IPS-NIHi7 (cell line): ENCODE results near the gene BMPR1A.

Experiments used
- DNase-seq: peaks from one replicate; pipeline ENCODE4 v3.0.0; 2012; ENCODE audit warnings: mixed read lengths; ENCODE audit errors: extremely low spot score

BMPR1A gene

DNA sequence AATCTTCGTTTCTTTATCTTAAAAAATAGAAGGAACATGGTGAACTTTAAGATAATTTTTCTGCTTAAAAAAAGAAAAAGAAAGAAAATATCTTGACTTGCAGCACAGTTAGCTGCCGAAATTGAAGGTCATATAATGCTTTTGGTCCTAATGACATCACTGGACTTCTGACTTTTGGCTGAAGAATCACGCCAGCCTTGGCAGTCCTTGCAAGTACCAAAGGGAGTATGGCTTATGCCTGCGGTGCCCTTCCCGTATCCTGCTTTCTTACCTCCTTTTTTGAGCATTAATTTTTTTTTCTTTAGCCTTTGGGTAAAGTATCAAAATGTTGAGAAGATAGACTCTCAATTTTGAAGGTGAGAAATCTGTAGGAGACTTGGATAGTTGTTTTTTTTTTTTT lies 7.0 kb downstream of the BMPR1A start:
- DNase-seq, result no peak

DNA sequence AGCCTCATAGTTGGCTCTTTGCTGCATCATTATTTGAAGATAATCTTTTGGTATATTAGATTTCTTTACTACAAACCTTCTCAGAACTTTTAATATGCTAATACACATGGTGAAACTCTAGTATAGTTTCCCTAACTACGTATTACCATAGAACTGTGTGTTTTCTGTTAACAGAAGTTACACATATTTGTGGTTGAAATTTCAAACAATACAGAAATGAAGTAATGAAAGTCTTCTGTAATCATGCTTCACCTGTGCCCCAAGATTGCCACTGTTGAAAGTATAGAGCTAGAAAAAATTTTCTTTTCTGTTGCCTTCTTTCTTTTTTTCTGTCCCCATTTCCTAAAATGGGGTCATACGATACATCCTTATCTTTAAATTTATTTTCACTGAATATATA lies 9.1 kb downstream of the BMPR1A start:
- DNase-seq, result no peak

DNA sequence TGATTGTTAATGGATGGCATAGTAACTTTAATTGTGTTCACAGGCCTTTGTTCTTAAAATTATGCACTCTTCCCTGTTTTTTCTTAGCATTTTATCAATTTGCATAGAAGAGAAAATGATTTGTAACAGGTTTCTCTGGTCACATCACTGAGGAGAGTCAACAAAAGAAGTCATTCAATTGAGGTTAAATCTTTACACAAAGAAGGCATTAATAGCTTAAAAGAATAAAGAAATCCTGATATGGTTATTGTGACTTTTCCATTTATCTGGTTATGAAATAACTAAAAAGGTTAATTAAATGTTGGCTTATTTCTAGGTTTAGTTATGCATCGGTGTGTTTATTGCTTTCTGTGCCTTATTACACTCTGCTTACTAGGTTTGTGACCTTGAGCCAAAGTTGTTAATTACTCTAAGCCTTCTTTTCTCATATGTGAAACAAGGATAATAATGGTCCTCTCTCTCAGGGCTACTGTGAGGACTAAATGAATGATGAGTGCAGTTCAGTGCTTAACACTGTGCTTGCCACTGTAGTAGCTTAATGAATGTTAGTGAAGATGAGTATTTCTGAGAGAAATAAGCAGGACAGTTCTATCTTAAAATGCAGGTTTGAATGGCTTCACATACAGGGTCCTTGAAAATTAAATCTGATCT lies 12.1 kb downstream of the BMPR1A start:
- DNase-seq, result no peak

DNA sequence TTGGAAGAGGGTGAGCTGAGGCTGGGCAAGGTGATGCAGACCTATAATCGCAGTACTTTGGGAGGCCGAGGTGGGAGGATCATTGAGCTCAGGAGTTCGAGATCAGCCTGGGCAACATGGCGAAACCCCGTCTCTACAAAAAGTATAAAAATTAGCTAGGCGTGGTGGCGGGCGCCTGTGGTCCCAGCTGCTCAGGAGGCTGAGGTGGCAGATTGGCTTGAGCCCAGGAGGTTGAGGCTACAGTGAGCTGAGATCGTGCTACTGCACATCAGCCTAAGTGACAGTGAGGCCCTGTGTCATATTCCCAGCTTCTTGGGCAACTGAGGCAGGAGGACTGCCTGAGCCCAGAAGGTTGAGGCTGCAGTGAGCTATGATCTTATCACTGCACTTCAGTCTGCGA lies 13.6 kb downstream of the BMPR1A start:
- no peak for DNase-seq

DNA sequence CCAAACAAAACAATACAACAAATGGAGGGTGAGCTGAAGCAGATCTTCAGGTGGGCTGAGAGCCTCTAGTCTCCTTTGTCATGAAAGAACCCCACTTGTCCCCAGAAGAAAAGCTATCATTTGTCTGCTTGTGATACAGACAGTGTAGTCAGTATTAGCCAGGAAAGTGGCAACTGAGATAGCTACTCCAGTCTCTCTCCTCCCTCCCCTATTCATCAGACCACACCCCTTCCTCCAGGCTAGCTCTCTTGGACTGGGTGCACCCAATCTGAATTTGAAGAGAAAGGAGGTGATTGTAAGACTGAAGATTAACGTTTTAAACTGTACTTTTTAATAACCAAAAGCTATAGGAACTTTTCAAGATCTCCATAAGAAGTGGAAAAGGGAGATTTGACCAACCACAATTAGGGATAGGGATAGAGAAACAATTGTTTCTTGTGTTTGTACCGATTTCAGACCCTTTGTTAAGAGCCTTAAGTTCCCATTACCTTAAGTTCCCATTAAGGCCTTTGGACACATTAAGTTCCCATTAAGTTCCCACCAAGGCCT lies 14.1 kb downstream of the BMPR1A start:
- DNase-seq, result peak; percentile 55

DNA sequence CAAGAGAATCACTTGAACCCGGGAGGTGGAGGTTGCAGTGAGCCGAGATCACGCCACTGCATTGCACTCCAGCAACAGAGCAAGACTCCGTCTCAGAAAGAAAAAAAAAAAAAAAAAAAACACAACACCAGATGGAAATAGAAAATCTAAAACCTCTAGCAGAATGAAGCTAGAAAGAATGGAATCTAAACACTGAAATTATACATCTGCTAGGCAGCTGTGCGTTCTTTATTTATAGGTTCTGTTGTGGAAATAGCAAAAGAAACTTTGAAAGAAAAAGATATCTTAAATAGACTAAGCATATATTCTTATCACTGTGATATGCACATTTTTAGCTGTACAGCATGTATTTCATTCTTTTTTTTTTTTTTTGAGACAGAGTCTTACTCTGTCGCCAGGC lies 17.1 kb downstream of the BMPR1A start:
- DNase-seq, result no peak

DNA sequence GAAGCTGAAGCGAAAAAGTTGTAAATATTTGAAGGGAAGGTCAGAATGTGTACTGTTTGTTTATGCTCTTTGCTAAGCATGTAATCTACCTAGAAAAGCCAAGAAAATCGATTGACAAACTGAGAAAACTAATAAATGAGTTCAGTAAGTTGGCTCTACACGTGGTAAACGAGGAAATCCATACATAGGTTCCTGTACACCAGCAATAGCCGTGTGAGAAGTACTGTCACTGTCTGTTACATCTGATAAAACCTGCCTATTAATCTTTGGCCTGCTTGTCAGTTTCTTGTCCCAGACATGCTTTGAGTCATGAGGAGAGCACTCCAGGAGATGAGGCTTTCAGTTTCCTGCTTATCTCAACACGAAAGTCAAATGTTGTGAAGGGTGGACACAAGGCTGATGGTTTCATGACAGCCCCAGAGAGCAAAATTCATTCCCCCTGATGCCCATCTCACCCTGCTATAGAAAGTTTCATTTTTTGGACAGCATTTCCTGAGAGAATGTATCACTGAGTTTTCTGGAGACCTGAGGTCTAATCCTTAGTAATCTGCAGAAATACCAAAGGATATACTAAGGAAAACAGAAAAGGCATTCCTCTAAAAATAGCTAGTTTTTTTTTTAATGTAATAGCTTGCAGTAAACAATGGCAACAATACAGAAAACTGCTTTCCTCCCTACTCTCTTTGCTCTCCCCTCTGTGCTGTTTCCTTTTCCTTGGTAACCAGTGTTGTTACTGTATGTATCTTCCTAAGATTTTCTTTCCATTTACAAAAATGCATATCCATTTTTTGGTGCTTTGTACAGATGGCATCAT lies 18.8 kb downstream of the BMPR1A start:
- DNase-seq, result no peak

DNA sequence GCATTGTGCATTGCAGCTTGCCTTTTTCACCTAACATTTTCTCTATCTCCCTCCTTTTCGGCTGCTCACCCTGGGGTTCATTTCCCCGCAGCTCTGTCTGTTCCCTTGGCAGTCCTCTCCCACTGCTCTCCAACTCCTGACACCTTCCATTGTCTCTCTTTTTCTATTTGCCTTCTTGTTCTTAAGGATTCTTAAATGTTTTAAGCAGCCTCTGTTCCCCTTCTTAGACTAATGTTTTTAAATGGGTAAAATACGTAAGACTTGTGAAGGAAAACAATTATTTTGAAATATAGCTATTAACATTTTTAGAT lies 19.4 kb downstream of the BMPR1A start:
- no peak for DNase-seq

DNA sequence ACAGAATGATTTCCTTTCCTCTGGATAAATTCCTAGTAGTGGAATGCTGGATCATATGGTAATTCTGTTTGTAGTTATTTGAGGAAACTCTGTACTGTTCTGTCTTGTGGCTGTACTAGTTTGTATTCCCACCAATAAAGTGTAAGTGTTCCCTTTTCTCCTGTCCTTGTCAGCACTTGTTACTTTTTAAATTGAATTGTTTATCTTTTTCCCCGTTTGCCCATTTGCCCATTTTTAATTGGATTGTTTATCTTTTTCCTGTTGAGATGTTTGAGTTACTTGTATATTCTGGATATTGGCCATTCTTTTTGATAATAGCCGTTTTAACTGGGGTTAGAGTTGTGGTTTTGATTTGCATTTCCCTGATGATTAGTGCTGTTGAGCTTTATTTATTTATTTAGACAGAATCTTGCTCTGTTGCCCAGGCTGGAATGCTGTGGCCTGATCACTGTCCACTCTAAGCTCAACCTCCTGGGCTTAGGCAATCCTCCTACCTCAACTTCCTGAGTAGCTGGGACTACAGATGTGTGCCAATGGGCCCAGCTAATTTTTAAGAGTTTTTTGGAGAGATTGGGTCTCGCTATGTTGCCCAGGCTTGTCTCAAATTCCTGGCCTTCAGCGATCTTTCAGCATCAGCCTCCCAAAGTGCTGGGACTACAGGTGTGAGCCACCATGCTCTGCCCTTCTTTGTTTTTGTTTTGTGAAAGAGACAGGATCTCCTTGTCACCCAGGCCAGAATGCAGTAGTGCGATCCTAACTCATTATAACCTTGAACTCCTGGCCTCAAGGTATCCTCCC lies 23.0 kb downstream of the BMPR1A start:
- DNase-seq, result no peak

DNA sequence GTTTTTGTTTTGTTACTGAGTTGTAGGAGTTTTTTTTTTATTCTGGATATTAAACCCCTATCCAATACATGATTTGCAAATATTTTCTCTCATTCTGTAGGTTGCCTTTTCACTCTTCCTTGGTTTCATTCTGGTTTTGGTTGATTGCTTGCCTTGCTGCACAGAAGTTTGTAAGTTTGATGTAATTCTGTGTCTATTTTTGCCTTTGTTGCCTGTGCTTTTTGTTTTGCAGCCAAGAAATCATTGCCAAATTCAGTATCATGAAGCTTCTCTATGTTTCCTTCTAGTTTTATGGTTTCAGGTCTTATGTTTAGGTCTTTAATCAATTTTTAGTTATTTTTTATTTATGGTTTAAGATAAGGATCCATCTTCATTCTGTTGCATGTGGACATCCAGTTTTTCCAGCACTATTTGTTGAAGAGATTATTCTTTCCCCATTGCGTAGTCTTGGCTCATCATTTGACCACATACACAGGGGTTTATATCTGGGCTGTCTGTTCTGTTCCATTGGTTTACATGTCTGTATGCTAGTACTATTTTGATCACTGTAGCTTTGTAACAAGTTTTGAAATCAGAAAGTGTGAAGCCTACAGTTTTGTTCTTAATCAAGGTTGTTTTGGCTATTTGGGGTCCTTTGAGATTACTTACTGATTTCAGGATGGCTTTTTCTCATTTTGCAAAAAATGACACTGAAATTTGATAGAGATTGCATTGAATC lies 26.4 kb downstream of the BMPR1A start:
- no peak for DNase-seq

DNA sequence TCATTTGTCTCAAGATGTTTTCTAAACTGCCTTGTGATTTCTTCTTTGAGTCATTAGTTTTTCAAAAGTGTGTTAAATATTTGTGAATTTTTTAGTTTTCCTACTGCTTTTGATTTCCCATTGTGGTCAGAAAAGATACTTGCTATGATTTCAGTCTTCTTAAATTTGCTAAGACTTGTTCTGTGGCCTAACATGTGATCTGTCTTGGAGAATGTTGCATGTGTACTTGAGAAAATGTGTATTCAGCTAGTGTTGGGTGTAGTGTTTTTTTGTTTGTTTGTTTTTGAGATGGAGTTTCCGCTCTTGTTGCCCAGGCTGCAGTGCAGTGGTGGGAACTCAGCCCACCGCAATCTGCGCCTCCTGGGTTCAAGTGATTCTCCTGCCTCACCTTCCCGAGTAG lies 28.6 kb downstream of the BMPR1A start:
- no peak for DNase-seq

DNA sequence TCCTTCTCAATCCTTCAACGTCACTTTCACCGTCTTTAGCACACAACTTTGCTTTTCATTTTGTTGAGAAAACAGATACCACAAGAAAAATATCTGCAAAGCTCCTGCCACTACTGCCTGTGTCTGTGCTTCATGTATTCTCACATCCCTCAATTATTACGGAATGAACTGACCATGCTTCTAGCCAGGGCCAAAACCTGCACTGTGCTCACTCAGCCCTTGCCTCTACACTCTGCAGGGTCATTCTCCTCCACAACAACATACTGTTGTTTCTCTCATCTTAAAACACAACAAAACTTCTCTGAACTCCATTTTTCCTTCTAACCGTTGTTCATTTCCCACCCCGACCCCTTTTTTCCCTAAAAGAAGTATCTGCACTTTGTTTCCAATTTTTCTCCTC lies 29.5 kb downstream of the BMPR1A start:
- no peak for DNase-seq

DNA sequence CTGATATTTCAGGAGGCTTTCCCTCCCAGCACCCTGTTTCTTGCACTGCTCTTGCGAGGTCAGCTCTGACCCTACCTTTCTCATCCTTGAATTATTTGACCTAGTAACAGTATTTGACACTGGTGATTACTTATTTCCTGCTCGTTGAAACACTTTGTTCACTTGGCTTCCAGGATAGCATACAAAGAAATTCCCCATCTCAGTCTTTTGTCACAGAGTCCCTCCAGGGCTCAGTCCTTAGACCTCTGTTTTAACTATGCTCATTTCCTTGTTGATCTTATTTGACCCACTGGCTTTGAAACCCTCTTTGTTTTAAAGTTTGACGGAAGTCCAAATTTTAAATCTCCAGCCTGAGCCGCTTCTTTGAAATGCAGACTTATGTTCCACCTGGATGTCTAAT lies 29.9 kb downstream of the BMPR1A start:
- DNase-seq, result no peak

DNA sequence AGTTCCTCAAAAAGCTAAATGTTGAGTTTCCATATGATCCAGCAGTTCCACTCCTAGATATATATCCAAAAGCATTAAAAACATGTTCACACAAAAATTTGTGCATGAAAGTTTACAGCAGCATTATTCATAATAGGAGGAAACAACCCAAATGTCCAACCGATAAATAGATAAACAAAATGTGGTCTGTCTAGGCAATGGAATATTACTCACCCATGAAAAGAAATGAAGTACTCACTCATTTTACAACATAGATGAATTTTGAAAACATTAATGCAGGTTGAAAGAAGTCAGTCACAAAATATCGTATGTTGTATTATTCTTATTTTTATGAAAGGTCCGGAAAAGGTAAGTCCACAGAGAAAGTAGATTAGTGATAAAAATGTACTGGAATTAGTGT lies 34.0 kb downstream of the BMPR1A start:
- no peak for DNase-seq

DNA sequence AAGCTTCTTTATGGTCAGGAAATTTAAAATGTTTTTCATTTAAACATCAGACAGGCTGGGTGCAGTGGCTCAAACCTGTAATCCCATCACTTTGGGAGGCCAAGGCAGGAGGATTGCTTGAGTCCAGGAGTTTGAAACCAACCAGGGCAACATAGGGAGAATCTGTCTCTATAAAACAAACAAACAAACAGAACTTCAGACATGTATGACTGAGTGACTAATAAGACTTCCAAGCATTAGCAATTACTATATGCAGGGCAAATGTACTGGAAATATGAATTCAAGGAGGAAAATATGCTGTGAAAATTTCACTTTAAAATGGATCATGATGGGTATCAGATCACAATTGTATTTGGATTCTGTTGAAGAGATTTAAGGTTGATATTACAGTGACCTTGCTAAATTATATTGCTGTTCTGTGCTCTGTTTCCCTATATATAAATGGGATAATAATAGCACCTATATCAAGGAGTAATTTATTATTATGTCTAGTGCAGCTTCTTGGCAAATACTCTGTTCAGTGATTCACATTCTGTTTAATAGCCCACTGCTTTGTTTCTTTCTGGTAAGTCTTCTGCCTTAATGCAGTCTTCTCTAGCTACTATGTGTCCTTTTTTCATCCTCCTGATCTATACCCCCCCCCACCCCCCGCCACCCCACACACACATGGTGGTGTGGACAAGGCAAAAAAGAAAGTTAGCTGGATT lies 36.2 kb downstream of the BMPR1A start:
- no peak for DNase-seq

DNA sequence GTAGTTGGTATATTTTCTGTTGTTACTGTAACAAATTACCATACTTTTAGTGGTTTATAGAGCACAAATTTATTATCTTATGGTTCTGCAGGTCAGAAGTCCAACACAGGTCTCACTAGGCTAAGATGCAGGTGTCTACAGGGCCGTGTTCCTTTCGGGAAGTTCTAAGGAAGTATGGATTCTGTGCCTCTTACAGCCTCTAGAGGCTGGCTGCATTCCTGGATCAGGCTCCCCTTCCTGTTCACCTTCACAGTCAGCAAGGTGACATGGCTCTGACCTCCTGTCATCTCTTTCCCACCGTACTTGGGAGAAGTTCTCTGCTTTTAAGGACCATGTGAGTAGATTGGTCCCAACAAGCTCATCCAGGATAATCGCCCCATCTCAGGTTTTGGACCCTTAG lies 37.3 kb downstream of the BMPR1A start:
- no peak for DNase-seq

DNA sequence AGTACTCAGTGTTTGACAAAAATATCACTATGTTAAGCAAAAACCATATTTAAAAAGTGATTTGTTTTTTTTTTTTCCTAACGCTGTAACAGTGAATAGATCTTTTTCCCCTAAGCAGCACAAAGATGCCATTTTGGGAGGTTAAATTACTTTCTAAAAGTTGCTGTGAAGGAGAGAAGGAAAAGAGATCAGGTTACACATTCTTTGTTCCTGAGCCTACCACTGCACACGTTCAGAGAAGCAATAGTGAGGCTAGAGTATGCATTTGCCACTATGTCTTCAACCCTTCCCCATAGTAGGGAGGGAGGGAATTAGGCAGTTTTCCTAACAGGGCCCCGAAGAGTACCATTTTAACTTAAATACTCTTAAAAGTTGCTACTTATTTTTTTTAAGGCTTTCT lies 38.9 kb downstream of the BMPR1A start:
- peak; percentile 56 for DNase-seq

DNA sequence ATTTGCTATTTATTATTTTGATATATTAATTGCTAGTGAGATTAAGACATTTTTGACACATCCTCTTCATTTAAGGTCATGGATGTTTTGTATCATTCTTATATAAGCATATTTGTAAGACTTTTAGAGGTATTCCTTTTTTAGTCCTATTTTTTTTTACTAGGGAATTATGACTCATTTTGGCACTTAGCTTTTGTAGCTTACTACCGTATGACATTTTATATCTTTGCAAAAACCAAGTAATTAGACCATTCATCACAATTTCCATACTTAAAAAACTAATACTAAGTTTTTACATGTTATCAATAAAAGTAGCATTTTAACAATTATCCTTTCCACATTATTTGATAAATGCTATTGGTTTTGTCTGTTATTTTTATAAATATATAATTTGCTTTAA lies 41.6 kb downstream of the BMPR1A start:
- DNase-seq, result no peak

DNA sequence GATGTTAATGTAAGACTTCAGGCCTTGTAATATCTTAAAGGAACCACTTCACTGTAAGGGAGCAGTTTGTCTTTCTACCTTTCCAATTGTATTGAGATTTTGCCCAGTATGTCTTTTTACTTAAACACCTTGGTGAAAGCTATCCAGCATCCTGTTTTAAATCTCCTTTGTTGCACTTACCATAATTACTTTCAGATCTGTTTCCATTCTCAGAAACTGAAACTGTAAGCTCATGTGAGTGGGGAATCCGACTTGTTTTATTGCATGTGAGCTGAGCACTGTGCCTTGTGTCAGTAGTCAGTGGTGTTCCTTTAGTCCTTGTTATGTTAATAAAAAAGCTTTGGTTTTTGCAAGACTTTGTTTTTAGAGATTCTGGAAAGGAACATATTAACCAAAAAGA lies 42.2 kb downstream of the BMPR1A start:
- DNase-seq, result no peak

DNA sequence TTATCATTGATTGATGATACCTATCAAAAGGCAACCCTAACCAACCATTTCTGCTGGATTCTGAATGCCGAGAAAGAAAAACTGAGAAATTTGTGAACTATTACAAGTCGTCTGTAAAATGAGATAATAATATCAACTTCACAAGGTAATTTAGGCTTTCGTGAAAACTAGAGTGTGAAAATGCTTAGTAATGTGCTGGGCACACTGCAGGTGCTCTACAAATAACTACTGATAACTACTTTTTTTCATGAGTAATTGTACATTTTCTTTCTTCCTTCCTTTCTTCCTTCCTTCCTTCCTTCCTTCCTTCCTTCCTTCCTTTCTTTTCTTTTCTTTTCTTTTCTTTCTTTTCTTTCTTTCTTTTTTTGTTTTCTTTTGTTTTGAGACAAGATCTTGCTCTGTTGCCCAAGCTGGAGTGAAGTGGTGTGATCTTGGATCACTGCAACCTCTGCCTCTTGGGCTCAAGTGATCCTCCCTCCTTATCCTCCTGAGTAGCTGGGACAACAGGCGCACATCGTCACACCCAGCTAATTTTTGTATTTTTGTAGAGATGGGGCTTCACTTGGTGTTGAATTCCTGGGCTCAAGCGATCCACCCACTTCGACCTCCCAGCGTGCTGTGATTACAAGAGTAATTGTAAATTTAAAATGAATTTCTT lies 42.9 kb downstream of the BMPR1A start:
- no peak for DNase-seq

DNA sequence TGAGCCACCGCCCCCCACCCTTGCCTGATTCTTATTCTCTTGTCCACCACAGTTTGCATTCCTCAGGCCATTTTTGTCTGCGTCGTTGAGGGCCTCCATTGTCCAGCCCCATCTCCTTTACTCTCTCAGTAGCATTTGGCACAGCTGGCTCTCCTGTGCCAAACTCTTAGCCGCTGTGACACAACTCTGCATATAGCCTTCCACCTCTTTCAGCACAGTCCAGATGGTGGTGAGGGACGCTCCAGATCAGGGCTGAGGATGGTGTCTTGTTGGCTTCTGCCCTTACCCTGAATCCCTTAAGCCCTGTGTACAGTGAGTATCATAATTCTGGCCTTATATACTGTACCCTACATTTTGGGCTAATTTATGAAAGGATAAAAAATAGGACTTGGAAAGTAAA lies 45.6 kb downstream of the BMPR1A start:
- DNase-seq, result no peak
